HG03045 (cell line): ENCODE results near the gene VTI1A.
"Not testable (repeated sequence)": the region's sequence is repeated elsewhere in the genome, so short reads cannot be mapped to it uniquely, and the experiment has no call there.

ENCODE experiments used
- ATAC-seq: cut with Tn5 transposase; IDR thresholded peaks from one replicate; pipeline ENCODE4 v1.9.1; 2021; ENCODE audit warnings: mild to moderate bottlenecking, moderate library complexity; ENCODE audit not compliant: unreplicated experiment

The VTI1A gene

GRCh38 chr10:112713411-112713810, 266.4 kb downstream of the VTI1A start:
- no peak for ATAC-seq

DNA sequence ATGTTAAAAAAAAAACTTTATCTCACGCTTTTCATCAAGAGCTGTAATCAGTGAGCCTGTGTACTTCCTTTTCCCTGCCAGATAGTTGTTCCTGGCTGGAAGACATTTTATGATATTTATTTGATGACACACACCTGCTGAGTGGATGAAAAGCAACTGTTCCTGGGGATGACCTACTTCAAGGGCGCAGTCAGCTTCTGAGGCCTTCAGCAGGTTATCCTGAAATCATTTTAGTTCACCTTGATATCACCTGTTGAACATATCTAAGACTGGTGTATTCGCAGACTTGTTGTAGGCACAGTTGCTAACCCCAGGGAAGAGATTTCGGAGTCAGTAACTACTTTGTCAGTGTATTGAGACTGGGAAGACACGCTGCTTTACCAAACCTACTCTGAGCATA, 268.6 kb downstream of the VTI1A start:
- ATAC-seq = no peak

DNA sequence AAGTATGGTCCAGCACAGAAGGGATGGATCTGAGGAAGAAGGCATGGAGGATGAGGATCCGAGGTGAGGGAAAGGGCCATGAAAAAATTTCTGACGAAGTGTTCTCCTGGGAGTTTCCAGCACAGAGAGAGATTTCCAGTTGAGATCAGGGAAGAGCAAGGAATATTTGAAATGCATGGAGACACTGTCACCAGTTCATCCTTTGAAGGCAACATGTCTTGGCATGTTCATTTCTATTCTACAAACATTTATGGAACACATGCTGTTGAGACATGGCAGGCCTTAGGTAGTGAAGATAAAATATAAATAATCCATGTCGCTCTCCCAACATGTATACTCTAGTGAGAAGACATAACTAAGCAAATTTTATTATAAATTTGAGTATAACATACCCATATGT, 269.1 kb downstream of the VTI1A start:
- ATAC-seq = no peak

DNA sequence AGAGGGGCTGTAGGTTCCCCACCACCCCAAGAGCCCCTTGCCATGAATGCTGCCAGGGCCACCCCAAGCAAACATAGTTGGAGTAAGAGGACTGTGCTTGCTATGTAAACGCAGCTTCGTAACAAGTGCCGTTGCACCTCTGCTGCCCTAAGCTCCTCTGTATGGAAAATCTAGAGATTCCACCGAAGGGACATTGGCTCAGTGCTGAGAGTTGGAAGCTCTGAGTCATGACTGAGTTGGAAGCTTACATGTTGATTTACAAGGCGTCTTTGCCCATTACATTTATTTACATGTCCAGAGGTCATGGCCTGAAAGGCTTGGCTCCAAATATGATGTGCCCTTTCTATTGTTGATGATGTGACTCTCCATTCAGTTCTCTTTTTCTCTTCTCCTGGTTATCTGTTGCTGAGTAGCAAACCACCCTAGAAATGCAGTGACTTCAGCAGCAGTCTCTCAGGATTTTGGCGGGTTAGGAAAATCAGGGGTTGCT, 270.0 kb downstream of the VTI1A start:
- ATAC-seq = no peak

GRCh38 chr10:112720178-112720577, 273.2 kb downstream of the VTI1A start:
- no peak for ATAC-seq

DNA sequence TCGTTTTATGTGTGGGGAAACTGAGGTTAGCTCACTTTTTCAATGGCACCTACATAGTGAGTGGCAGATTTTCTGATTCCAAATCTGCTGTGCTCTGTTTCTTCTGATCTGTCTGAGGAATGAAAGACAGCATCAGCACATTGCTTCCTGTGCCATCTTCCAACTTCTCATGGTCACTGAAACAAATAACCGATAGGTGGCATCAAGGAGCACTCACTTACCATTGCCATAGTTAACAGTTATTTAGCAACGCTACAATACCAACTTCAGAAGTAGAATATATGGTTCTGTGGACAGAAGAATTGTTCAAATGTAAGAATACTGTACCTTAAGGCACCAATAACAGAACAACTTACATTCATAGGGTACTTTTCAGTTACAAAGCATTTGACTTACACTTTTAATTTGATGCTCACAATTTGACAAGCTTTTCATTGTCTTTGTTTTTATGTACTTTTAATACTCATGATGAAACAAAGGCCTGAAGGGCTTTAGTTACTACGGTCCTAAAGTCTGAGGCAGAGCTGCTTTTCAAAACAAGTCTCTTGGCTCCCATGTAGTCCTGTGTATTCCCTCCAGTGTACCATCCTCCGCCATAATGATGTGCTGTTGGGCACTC, 274.2 kb downstream of the VTI1A start:
- ATAC-seq = no peak

DNA sequence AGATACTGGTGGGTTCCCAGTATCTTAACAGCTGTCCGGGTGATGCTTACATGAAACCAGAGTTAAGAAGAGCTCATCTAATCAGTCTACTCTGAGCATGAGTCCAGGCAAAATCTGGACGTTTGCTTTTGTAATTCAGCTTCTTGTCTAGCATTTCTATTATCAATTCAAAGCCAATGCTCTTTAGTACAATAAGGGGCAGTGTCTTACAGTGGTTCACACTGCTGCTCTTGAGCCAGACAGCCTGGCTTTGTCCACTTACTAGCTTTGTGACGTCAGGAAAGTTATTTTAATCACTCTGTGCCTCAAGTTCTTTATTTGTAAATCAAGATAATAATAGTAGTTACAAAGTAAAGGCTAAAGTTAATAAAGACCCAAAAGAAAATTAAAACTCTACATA, 275.7 kb downstream of the VTI1A start:
- no peak for ATAC-seq

GRCh38 chr10:112723876-112724275, 276.9 kb downstream of the VTI1A start:
- ATAC-seq = no peak

DNA sequence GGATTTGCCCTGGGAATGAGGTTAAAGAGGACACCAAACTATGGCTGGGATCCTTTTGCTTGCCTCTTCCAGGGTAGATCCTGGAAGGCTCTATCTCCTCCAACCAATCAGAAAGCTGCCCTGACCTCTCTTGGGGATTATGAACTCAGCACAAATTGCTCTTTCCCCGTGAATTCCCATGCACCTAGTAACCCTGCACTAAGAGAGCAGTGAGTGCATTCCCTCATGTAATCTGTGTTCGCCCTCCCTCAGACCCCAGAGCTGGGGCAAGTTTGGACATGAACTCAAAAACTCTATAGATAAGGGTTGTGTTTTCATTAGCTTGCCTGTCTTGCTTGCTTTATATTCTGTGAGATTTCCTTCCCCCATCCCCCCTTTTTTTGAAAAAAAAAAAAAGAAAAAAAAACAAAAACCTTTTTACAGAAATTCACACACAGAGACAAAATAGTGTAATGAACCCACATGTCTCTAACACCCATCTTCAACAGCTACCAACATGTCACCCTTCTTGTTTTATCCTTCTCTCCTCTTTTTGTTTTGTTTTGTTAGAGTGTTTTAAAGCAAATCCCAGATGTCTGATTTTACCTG, 277.5 kb downstream of the VTI1A start:
- no peak for ATAC-seq

DNA sequence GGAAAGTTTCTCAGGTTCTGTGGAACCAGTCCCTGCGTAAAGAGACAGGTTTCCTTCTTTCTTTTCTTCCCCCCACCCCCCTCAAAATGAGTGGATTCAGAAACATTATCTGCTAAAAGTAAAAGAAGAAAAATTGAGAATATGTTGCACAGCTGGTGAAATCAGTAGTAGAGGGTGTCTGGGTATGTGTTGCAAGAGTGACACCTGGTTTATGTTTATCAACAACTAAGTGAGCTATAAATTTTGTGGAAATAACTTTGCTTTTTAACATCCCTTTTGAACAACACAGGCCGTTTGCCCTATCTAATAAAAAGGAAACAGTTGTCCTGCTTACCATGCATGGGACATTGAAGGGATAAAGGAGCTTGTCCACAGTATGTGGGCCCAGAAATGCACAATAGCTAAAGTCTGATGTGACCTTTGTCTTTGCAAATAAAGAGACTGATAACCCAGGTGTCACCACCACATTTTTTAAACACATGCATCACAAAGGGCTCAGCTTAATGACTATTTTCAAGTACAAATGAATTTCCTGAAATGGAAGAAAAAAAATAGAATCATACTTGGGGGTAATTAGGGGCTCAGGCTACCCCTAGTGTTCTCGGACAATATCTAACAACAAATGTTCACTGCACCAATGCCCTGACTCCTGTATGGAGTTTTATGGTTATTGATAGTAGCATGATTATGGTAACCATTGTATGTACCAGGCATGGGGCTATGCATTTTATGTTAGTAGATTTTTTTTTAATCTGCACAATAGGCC, 281.3 kb downstream of the VTI1A start:
- ATAC-seq = no peak

- ATAC-seq = no peak
Observed at GRCh38 chr10:112728997-112729396, 282.0 kb downstream of the VTI1A start.

DNA sequence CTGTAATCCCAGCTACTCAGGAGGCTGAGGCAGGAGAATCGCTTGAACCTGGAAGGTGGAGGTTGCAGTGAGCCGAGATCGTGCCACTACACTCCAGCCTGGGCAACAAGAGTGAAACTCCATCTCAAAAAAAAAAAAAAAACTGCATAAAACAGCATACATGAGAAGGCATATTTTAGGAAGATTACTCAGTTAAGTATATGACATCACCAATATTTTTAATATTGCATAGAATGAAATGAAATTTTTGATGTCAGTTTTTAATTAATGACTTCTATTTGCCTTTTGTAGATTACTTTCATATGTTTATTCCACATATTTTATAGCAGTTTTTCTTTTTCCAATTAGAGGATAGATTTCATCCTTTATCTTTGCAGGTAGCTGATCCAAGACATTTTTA, 284.4 kb downstream of the VTI1A start:
- not testable (repeated sequence) for ATAC-seq

GRCh38 chr10:112732277-112732921, 285.4 kb downstream of the VTI1A start:
- ATAC-seq = no peak

- no peak for ATAC-seq
Observed at GRCh38 chr10:112735041-112735695, 288.2 kb downstream of the VTI1A start.

DNA sequence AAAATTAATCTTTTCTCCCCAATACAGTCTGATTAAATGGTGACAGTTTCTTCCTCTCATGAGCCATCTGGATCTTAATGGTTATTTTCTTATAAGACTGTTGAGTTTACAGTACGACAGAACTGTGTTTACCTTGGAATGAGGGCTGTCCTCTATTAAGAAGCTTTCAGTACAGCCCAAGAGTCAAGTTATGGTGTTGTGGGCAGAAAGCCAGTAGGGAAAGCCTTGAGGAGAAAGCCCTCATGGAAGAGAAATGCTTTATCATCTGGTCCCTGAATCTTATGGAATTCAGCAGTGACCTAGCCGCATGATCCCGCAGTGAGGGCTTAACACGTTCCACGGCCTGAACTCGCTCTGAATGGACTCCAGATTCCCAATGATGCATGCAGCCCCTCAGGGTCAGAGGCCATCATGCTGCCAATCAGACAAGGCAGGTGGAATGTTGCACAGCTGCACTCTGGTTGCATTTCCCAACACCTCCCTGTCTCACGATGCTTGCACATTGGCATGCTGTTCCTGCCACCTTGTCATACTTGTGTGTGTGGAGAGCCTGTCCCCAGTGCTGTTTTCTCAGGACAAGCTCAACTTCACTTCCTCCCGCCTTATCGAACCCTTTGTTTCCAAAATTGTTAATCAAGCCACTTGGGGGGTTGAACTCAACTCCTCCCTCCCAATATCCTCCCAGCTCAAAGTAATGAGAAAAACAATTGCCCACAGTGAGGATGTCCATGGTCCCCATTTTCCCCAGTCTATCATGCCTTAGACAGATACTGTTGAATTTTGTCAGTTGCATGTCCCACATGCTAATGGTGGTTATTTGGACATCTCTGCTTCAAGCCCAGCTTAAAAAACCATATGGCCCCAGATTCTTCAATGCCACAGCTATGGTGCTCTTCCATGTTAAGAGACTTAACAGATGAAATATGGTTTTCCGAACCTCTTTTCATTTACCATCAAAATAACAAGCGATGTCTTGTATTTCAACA, 291.9 kb downstream of the VTI1A start:
- ATAC-seq = no peak

- ATAC-seq = no peak
Observed at GRCh38 chr10:112739592-112740353, 292.8 kb downstream of the VTI1A start.

- ATAC-seq = no peak
Observed at GRCh38 chr10:112741830-112742402, 294.9 kb downstream of the VTI1A start.

DNA sequence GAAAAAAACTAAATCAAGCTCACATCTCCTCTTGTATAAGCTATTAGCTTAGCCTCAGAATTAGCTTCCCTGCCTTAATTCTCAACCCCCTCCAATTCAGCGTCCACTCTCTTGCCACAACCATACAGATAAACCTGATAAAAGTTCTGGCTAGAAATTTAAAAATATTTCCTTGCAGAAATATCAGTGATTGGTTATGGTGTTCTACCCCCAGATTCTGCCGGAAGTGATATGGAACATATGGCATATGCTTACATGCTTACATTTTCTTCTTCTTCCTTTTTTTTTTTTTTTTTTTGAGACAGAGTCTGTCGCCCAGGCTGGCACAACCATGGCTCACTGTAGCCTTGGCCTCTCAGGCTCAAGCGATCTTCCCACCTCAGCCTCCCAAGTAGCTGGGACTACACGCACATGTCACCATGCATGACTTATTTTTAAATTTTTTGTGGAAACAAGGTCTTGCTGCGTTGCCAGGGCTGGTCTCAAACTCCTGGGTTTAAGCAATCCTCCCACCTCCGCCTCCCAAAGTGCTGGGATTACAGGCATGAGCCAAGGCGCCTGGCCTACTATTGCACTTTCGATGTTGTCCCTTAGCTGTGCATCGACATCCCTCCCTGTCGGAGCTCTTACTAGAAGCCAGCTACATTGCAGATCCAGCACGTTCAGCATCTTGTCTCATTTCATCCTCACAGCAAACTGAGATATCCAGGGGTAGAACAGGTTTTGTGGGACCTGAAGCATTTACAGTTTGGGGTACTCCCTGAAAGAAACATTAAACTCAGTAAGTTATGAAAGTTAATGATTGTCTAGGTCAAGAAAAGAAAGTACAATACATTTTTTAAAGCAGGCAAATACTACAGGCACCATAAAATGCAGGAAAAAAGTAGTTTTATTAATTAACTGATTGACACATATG, 297.4 kb downstream of the VTI1A start:
- no peak for ATAC-seq
